Hepatocyte (in vitro differentiated cells): Measurements from ENCODE around the gene FGR.
"Not testable (repeated sequence)": the region's sequence is repeated elsewhere in the genome, so short reads cannot be mapped to it uniquely, and the experiment has no call there.

Experiments used
- CTCF ChIP-seq: fragments of 200-600 bp; sonication (generic); IDR thresholded peaks from 2 replicates; pipeline ENCODE4 v1.5.1; 2016; ENCODE audit warnings: antibody characterized with exemption, mild to moderate bottlenecking; ENCODE audit not compliant: poor library complexity
- EZH2 ChIP-seq: fragments of 200-600 bp; sonication (generic); IDR thresholded peaks from 2 replicates; pipeline ENCODE4 v1.6.1; 2016; ENCODE audit warnings: antibody characterized with exemption, mild to moderate bottlenecking, borderline replicate concordance

DNA sequence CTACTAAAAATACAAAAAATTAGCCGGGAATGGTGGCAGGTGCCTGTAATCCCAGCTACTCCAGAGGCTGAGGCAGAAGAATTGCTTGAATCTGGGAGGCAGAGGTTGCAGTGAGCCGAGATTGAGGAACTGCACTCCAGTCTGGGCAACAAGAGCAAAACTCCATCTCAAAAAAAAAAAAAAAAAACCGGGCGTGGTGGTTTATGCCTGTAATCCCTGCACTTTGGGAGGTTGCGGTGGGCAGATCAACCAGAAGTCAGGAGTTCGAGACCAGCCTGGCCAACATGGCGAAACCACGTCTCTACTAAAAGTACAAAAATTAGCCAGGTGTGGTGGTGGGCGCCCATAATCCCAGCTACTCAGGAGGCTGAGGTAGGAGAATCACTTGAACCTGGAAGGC lies 5.5 kb upstream of the FGR start:
- TF ChIP-seq CTCF, EZH2: not testable (repeated sequence)
